MM.1S (cell line): ENCODE data around the gene FBRS.

ENCODE experiments used
- DNase-seq: peaks from one replicate; pipeline ENCODE4 v3.0.0-alpha.2; 2015
- H2AFZ ChIP-seq: fragments of 300-600 bp; sonication (generic); 2 replicates; pipeline ENCODE4 v1.6.0; 2016; ENCODE audit warnings: antibody characterized with exemption, low read length
- H3F3A ChIP-seq: fragments of 300-600 bp; sonication (generic); 2 replicates; pipeline ENCODE4 v1.6.1; 2016; ENCODE audit warnings: mild to moderate bottlenecking, antibody characterized with exemption, low read length, moderate library complexity, mixed read lengths; ENCODE audit not compliant: insufficient read depth
- H3K27ac ChIP-seq: fragments of 300-600 bp; sonication (generic); 2 replicates; pipeline ENCODE4 v1.5.1; 2016; ENCODE audit warnings: mild to moderate bottlenecking, low read length
- H3K27me3 ChIP-seq: fragments of 300-600 bp; sonication (generic); replicated peaks from 2 replicates; pipeline ENCODE4 v1.6.0; 2016; ENCODE audit warnings: low read length; ENCODE audit not compliant: insufficient read depth
- H3K36me3 ChIP-seq: fragments of 300-600 bp; sonication (generic); replicated peaks from 2 replicates; pipeline ENCODE4 v1.6.1; 2016; ENCODE audit warnings: mild to moderate bottlenecking, low read length, mixed read lengths; ENCODE audit not compliant: insufficient read depth
- H3K4me1 ChIP-seq: fragments of 300-600 bp; sonication (generic); 2 replicates; pipeline ENCODE4 v1.6.1; 2016; ENCODE audit warnings: low read length, mixed read lengths
- H3K4me2 ChIP-seq: fragments of 300-600 bp; sonication (generic); 2 replicates; pipeline ENCODE4 v1.6.0; 2016; ENCODE audit warnings: low read depth, low read length
- H3K4me3 ChIP-seq: fragments of 300-600 bp; sonication (generic); 2 replicates; pipeline ENCODE4 v1.5.1; 2016; ENCODE audit warnings: low read length, mixed read lengths
- H3K79me2 ChIP-seq: fragments of 300-600 bp; sonication (generic); 2 replicates; pipeline ENCODE4 v1.6.1; 2016; ENCODE audit warnings: mixed run types, low read length, mixed read lengths
- H3K9ac ChIP-seq: fragments of 300-600 bp; sonication (generic); 2 replicates; pipeline ENCODE4 v1.6.1; 2016; ENCODE audit warnings: low read length, mixed read lengths
- H3K9me2 ChIP-seq: fragments of 300-600 bp; sonication (generic); replicated peaks from 2 replicates; pipeline ENCODE4 v1.6.1; 2016; ENCODE audit warnings: mild to moderate bottlenecking, low read length, mixed read lengths; ENCODE audit not compliant: insufficient read depth
- H3K9me3 ChIP-seq: fragments of 300-600 bp; sonication (generic); replicated peaks from 2 replicates; pipeline ENCODE4 v1.6.1; 2016; ENCODE audit warnings: mild to moderate bottlenecking, low read length, mixed read lengths; ENCODE audit not compliant: insufficient read depth
- H4K20me1 ChIP-seq: fragments of 300-600 bp; sonication (generic); 2 replicates; pipeline ENCODE4 v1.6.1; 2016; ENCODE audit warnings: mild to moderate bottlenecking, low read length, moderate library complexity, mixed read lengths; ENCODE audit not compliant: insufficient read depth
- EZH2 ChIP-seq: fragments of 300-600 bp; sonication (generic); optimal IDR thresholded peaks from 2 replicates; pipeline ENCODE3; 2017; ENCODE audit warnings: low read depth, mild to moderate bottlenecking, antibody characterized with exemption, low read length, mixed read lengths
- EZH2phosphoT487 ChIP-seq: fragments of 300-600 bp; sonication (generic); IDR thresholded peaks from 2 replicates; pipeline ENCODE4 v1.6.1; 2018; ENCODE audit warnings: antibody characterized with exemption, low read length
- TF ChIP-seq, protein P1 (sequence below): fragments of 300-600 bp; sonication (generic); IDR thresholded peaks from 2 replicates; pipeline ENCODE4 v1.5.1; 2016; ENCODE audit warnings: antibody characterized with exemption, low read length, mixed read lengths

Gene FBRS

GRCh38 chr16:30680326-30680725, 22.1 kb downstream of the FBRS start:
- DNase-seq = no peak

GRCh38 chr16:30688701-30689100, 30.5 kb downstream of the FBRS start:
- no peaks in the 10 kb centered on the region for H3K27me3 ChIP-seq
- H2AFZ ChIP-seq = no peak overlapping the region
- H3K4me2 ChIP-seq = no peak overlapping the region
- H4K20me1 ChIP-seq = no peaks in the 10 kb centered on the region
- H3K9me2 ChIP-seq = no peaks in the 10 kb centered on the region
- H3K79me2 ChIP-seq = no peaks in the 10 kb centered on the region
- no peak overlapping the region for H3K27ac ChIP-seq
- no peak overlapping the region for H3K9ac ChIP-seq
- no peak for DNase-seq
- H3K4me1 ChIP-seq = peaks cover 3% of the 10 kb centered on the region; the same call in 1 of the 2 replicates
- TF ChIP-seq EZH2phosphoT487 (no peak), EZH2 (no peak)
- TF ChIP-seq, protein P1, sequence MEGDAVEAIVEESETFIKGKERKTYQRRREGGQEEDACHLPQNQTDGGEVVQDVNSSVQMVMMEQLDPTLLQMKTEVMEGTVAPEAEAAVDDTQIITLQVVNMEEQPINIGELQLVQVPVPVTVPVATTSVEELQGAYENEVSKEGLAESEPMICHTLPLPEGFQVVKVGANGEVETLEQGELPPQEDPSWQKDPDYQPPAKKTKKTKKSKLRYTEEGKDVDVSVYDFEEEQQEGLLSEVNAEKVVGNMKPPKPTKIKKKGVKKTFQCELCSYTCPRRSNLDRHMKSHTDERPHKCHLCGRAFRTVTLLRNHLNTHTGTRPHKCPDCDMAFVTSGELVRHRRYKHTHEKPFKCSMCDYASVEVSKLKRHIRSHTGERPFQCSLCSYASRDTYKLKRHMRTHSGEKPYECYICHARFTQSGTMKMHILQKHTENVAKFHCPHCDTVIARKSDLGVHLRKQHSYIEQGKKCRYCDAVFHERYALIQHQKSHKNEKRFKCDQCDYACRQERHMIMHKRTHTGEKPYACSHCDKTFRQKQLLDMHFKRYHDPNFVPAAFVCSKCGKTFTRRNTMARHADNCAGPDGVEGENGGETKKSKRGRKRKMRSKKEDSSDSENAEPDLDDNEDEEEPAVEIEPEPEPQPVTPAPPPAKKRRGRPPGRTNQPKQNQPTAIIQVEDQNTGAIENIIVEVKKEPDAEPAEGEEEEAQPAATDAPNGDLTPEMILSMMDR = no peak
- H3K4me3 ChIP-seq = no peak overlapping the region
- H3K9me3 ChIP-seq = no peaks in the 10 kb centered on the region
- H3F3A ChIP-seq = no peaks in the 10 kb centered on the region
- no peaks in the 10 kb centered on the region for H3K36me3 ChIP-seq

More at GRCh38 chr16:30680326-30680725, 22.1 kb downstream of the FBRS start:
- Histone ChIP-seq H3K4me2 (no peak overlapping the region), H3F3A (no peaks in the 10 kb centered on the region), H3K36me3 (no peaks in the 10 kb centered on the region), H3K9ac (no peak overlapping the region), H3K4me3 (no peak overlapping the region), H3K27me3 (no peaks in the 10 kb centered on the region), H3K9me3 (no peaks in the 10 kb centered on the region), H3K9me2 (no peaks in the 10 kb centered on the region), H4K20me1 (no peaks in the 10 kb centered on the region), H2AFZ (no peak overlapping the region), H3K79me2 (no peaks in the 10 kb centered on the region), H3K27ac (no peak overlapping the region), H3K4me1 (no peaks in the 10 kb centered on the region)
- no peak for TF ChIP-seq EZH2
- TF ChIP-seq, protein P1 = no peak
- TF ChIP-seq EZH2phosphoT487 = no peak

DNA sequence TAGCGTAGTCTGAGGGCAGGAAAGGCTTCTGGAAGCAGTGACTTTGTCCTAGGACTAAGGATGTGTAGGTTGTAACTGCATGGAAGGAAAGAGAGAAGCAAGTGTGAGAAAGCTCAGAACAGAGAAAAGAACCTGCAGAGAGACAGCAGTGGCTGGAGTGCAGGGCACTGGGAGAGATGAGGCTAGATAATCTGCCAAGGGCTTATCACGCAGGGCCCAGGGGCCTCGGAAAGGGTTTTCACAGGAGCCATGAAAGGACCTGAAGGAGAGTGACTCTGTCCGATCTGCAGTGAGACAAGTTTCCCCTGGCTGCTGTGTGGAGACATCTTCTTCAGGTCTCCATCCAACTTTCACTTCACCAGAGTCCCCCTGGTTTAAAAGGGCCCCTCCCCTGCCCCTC, 33.7 kb downstream of the FBRS start:
- TF ChIP-seq EZH2 = no peak
- TF ChIP-seq, protein P1 = no peak
- no peak for TF ChIP-seq EZH2phosphoT487
- H3K9me3 ChIP-seq = no peaks in the 10 kb centered on the region
- no peaks in the 10 kb centered on the region for H3K9me2 ChIP-seq
- no peaks in the 10 kb centered on the region for H3K27me3 ChIP-seq
- H4K20me1 ChIP-seq = no peaks in the 10 kb centered on the region
- peaks cover 4% of the 10 kb centered on the region; the same call in 1 of the 2 replicates for H3K4me1 ChIP-seq
- H3K9ac ChIP-seq = no peak overlapping the region
- H3F3A ChIP-seq = no peaks in the 10 kb centered on the region
- no peak overlapping the region for H2AFZ ChIP-seq
- no peak overlapping the region for H3K4me3 ChIP-seq
- DNase-seq = no peak
- no peak overlapping the region for H3K27ac ChIP-seq
- no peak overlapping the region for H3K4me2 ChIP-seq
- H3K36me3 ChIP-seq = no peaks in the 10 kb centered on the region
- H3K79me2 ChIP-seq = no peaks in the 10 kb centered on the region
